HG03571 (cell line): ENCODE measurements around the gene HDAC11.

Experiments
- ATAC-seq: cut with Tn5 transposase; IDR thresholded peaks from one replicate; pipeline ENCODE4 v1.9.1; 2021; ENCODE audit not compliant: unreplicated experiment

HDAC11 gene

DNA sequence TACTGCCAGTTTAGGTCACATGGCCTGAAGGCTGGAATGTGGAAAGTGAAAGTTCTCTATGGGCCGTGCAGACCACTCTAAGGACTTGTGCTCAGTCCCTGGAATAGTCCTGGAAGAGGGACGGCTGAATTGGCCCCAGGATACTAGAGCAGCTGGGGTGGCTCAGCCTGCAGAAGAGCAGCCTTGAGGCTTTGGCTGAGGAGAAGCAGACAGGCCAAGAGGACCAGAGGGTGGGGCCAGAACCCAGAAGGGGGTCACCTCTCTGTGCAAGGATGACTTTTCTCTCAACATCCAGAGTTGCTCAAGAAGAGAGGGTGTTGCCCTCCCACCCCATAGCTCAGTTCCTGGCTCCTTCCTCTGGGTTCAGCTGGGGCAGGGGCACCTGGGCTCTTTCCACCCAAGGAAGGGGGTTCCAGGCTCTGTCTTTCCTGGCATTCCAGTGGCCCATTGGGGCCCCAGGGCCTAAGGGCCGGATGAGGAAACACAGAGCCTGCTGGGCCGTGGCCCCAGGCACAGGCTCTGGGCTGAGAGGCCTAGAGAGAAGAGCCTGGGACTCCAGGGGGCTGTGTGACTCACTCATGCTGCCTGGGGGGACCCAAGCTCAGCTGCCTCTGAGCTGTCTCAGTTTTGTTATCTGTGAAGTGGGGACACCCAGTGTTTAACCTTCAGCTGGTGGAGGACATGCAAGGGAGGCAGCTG, 60.3 kb downstream of the HDAC11 start:
- no peak for ATAC-seq

DNA sequence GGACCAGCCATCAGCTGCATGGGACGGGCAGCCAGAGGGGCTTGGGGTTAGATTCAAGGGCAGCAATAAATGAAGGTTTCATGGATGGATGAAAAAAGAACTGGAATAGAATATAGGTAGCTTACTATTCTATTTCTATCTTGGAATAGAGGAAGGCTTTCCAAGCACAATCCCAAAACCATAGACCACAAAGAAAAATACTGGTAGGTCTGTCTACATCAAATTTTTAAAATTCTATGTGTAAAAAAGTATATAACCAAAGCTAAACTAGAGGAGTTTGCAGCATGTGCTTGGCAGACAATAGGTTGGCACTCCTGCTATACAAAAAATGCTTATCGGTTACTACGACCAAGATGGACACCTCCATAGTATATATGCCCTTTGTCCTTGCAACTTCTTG, 61.6 kb downstream of the HDAC11 start:
- no peak for ATAC-seq

GRCh38 chr3:13542142-13542541, 62.0 kb downstream of the HDAC11 start:
- ATAC-seq, result no peak

DNA sequence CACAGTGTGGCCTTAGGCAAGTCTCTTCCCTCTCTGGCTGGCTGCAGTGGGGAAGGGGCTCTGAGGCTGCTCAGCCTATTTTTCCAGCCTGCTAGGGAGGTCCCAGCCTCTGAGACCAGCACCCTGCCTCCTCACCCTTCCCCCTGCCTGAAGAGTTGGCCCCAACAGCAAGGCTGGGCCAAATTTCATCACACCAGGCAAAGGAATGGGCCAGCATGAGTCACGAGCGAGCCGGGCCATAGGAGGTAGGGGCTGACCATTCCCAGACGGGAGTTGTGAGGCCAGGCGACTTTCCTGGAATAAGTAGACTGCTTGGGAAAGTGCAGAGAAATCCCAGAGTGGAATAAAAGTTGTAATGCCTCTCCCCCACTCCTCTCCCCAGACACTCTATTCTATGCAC, 63.1 kb downstream of the HDAC11 start:
- ATAC-seq, result no peak

GRCh38 chr3:13544293-13544831, 64.3 kb downstream of the HDAC11 start:
- no peak for ATAC-seq

DNA sequence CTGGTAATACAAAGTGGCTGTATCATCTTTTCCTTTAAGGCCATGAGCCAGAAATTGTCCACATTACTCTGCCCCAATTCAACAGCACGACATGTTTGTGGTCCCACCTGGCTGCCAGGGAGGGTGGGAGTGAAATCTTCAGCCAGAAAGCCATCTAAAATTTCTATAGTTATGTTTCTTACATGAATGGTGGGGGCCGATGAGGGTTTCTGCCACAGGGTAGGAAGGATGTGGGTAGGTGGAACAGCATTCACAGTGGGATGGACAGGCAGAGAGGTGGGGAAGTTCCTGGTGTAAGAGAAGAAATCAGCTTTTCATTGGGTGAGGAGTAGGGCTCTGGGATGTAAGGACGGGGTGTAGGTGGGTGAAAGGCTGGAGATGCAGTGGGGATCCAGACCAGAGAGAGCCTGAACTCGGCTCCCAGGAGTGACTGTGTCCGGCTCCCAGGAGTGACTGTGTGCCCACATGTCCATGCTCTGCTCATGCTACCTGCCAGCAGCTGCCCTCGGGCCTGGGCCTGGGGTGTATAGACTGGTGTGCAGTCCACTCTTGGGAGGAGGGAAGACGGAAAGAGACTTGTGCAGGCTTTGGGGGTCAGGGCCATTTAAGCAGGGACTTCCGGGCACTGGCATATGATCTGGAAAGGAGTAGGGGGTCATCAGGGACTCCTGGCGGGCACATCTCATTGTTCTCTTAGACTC, 65.0 kb downstream of the HDAC11 start:
- no peak for ATAC-seq

GRCh38 chr3:13545952-13546454, 65.9 kb downstream of the HDAC11 start:
- no peak for ATAC-seq

- ATAC-seq, result no peak
These were observed 66.6 kb downstream of the HDAC11 start for GRCh38 chr3:13546667-13547171.

- ATAC-seq, result no peak
These were observed 67.7 kb downstream of the HDAC11 start for GRCh38 chr3:13547591-13548371.

DNA sequence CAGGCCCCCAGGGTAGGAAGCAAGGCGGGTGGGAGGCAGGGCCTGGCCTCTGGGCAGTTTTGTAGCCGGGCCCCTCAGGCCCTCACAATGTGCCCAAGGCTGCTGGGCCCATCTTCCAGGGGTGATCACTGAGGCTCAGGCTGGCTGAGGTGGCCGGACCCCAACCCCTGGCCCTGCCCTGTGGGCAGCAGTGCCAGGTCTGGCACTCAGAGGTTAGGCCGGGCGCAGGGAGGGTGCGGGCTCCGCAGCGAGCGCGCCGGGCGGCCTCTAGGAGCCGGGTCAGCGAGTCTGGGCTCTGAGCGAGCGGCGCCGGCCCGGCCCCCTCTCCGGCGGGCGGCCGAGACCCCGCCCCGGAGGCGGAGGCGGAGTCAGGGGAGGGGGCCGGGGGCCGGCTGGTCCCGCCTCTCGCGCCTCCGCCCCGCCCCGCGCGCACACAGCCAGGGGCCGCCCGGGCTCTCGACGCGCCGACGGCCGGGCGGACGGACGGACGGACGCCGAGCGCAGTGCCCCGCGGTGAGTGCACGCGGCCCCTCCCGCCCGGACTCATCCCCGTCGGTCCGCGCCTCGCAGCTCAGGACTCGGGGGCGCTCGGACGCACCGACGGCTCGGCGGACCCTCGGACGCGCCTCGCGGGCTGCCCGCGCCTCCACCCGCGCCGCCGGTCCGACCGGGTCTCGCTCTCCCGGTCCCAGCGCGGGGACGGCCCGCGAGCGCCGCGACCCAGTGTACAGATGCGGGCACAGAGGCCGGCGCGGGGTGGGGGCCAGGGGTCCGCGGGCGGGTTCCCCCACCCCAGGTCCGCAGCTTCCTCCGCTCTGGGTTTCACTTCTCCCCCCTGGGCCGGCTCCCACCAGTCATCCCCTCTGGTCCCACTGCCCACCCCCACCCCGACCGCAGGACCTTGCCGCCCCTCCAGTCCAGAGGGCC, 68.9 kb downstream of the HDAC11 start, which contains the start of gene FBLN2:
FBLN2 (plus strand) TSS at position 430 of the 927 bp plus-strand sequence. CDS start 21,231 bp downstream, outside the sequence.
- ATAC-seq, result no peak

- no peak for ATAC-seq
These were observed 69.7 kb downstream of the HDAC11 start for GRCh38 chr3:13549623-13550422.

DNA sequence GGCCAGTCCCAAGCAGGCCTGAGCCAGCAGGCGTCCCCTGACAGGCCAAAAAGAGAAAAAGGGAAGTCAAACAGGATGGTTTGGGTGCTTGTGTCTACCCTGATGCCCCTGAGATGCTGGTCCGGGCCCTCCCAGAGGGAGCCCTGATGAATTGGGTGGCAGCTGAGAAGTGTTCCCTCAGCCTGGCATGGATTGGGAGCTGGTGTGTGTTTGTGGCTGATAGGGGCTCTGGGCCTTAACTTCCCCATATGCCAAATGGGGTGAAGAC, 70.3 kb downstream of the HDAC11 start:
- no peak for ATAC-seq

GRCh38 chr3:13550791-13551360, 70.8 kb downstream of the HDAC11 start:
- ATAC-seq, result no peak

DNA sequence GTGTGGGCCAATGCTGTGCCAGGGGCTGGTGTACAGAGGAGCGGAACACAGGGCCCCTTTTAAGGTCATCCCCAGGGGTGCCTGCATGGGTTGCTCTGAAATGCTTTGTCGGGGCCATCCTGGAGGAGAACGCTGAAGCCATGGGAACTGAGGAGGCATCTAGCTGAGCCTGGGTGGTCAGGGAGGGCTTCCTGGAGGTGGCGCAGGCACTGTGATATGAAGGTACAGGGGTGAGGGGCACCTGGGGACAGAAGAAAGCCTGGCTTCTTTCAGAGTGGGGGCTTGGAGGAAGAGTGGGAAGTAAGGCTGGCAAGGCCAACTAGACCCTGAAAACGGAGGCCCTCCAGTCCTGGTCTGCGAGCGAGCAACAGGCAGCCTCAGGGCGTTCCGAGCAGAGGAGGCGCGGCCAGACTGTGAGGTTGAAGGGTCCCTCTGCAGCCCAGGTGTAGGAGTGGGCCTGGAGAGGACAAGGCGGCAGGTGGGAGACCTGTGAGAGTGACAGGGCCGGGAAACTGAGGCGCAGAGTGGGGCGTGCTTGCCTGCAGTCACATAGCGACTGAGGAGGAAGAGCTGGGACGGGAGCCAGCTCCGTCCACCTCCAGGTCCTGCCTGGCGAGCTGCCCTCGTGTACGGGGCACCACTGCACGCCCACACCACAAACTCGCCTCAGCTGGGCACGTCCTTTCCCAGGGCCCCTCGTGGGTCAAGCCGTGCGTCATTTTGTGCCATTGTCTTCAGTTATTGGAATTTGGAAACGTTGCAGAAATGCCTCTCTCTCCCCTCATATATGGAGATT, 72.9 kb downstream of the HDAC11 start:
- no peak for ATAC-seq

DNA sequence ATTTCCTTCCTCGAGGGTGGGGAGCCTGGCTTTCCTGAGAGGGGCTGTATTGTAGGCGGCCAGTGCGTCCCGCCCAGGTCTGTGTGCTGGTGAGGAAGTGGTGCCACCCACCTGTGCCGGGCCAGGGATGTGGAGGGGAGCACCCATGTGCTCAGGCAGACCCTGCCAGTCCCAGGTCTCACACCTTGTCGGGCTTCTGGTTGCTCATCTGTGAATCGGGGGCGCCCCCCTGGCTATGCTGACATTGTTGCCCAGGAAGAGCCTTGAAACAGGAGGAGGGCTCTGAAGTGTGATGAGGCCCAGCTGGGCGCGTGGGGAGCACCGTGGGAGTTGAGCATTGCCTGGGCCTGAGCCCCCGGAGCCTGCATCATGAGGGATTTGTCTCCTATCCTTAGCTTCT, 73.6 kb downstream of the HDAC11 start:
- ATAC-seq, result no peak

- no peak for ATAC-seq
These were observed 75.6 kb downstream of the HDAC11 start for GRCh38 chr3:13555753-13556152.
